NCI-H2227 (cell line): ENCODE results near the gene PYURF.

ENCODE experiments used
- DNase-seq: peaks from one replicate; lab custom pipeline; 2025; ENCODE audit not compliant: unreplicated experiment; lab: John Stamatoyannopoulos, UW

The PYURF gene

GRCh38 chr4:88514557-88515511 is 8.7 kb downstream of the PYURF start:
- no peak for DNase-seq

- DNase-seq: no peak
Observed at GRCh38 chr4:88511236-88511635, 12.3 kb downstream of the PYURF start.

- no peak for DNase-seq
Observed at GRCh38 chr4:88503344-88503743, 20.2 kb downstream of the PYURF start.

GRCh38 chr4:88497859-88498409 is 25.6 kb downstream of the PYURF start:
- no peak for DNase-seq

- no peak for DNase-seq
Observed at GRCh38 chr4:88489100-88489761, 34.3 kb downstream of the PYURF start.

- no peak for DNase-seq
Observed at GRCh38 chr4:88481537-88481936, 42.0 kb downstream of the PYURF start.

- DNase-seq: no peak
Observed at GRCh38 chr4:88478247-88478646, 45.3 kb downstream of the PYURF start.

GRCh38 chr4:88477229-88477860 is 46.2 kb downstream of the PYURF start:
- DNase-seq: no peak
